ENCODE measurements around the gene SF3A1. TPM values are rescaled to one million over a fixed set of nuclear protein-coding genes. Genes with fewer than 3 reads are reported as not detected.

SF3A1 gene
- total RNA-seq, 1 experiment from 2014 or later = 230 TPM

DNA sequence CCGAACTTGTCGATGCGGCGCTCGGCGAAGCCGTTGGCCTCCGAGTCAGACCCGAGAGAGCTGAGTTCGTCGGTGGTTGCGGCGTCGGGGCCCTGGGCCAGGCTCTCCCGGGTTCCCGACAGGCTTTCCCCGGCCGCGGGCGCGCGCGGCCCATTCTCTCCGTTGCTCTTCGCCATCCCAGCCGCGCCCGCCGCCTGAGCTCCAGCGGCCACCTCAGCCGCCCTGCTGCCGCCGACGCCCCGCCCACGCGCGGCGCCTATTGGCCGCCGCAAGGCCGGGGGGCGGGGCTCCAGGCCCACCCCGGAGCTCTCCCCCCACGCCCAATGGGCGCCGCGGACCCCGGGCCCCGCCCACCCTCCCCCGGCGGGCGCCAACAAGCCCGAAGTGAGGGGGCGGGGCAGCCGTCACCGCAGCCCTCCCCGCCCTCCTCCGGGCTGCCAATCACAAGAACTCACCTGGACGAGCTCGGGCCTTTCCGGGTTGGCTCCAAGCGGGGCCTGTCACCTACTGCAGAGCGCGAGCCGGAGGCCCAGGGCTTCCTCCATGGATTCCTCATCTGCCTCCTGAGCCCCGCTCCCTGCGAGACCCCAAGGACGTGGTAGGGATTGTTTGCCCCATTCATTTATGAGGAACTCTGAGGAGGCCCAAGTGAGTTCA, 29.9 kb downstream of the SF3A1 start, which contains the start of gene TBC1D10A (continued):
- TF ChIP-seq ELF1 (IDR thresholded peaks at IDR 0.05; ENCODE audit: borderline replicate concordance, low read depth) (peak; percentile 62; the same call in 1 of the 2 replicates), RAD21 (IDR thresholded peaks at IDR 0.05; ENCODE audit: low read depth) (no peak), EZH2 (IDR thresholded peaks at IDR 0.05) (no peak), ZFX (IDR thresholded peaks at IDR 0.05) (peak; percentile 61)
- TF ChIP-seq, protein P1, sequence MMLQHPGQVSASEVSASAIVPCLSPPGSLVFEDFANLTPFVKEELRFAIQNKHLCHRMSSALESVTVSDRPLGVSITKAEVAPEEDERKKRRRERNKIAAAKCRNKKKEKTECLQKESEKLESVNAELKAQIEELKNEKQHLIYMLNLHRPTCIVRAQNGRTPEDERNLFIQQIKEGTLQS (IDR thresholded peaks at IDR 0.05) = no peak

DNA sequence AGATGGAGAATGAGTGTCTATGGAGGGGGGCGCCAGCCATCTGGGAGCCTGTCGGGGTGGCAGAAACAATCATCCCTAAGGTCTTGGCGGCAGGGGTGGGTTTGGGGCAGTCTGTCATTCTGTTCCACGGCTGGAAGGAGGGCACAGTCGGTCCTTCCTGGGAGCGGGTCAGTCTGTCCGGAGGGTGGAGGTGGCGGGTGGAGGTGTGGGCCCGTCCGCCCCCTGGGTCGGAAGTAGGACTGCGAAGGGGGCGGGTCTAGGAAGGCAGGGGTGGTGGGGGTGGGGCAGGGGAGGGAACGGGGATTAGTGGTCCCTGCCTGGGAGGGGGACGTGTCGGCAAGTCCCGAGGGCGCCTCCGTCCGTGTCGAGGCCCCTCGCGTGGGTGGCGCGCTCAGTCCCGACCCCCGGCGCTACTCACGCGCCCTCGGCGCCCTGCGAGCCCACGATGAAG, 30.4 kb downstream of the SF3A1 start:
- Histone ChIP-seq H4K20me1 (ENCODE audit: insufficient read depth) (no peaks in the 10 kb centered on the region), H3K9me2 (ENCODE audit: insufficient read depth) (no peaks in the 10 kb centered on the region), H3K79me2 (ENCODE audit: insufficient read depth, low read length) (peaks cover 4% of the 10 kb centered on the region; the same call in 1 of the 2 replicates), H3K27ac (ENCODE audit: low read depth, low read length) (peak overlapping the region; percentile 64; the same call in 1 of the 2 replicates), H3K36me3 (ENCODE audit: control insufficient read depth in 1 of 2, insufficient read depth in 2 of 2, low read length in 2 of 2) (peaks cover 0 to 5% of the 10 kb centered on the region in 2 experiments; a peak in 1 of 4 replicates), H3K4me1 (ENCODE audit: control insufficient read depth in 1 of 2, insufficient read depth in 2 of 2, low read length in 2 of 2) (peaks cover 26 to 39% of the 10 kb centered on the region in 2 experiments), H3K4me3 (replicated peaks in 1 of 2; ENCODE audit: low read depth in 1 of 2, low read length in 2 of 2) (peak overlapping the region; percentile 69 to 78), H3K9ac (ENCODE audit: low read length) (peak overlapping the region; percentile 67), H3K4me2 (ENCODE audit: low read length) (peak overlapping the region; percentile 93), H3K9me3 (ENCODE audit: control insufficient read depth in 1 of 2, insufficient read depth in 1 of 2, low read depth in 1 of 2, low read length in 2 of 2) (no peaks in the 10 kb centered on the region), H2AFZ (ENCODE audit: low read depth, low read length, poor library complexity, severe bottlenecking) (no peak overlapping the region), H3K27me3 (ENCODE audit: insufficient read depth, low read length) (no peaks in the 10 kb centered on the region)
- TF ChIP-seq CEBPB (IDR thresholded peaks at IDR 0.05; ENCODE audit: low read depth) = no peak
- no peak for TF ChIP-seq JUND (IDR thresholded peaks at IDR 0.05)
- TF ChIP-seq, protein P2, sequence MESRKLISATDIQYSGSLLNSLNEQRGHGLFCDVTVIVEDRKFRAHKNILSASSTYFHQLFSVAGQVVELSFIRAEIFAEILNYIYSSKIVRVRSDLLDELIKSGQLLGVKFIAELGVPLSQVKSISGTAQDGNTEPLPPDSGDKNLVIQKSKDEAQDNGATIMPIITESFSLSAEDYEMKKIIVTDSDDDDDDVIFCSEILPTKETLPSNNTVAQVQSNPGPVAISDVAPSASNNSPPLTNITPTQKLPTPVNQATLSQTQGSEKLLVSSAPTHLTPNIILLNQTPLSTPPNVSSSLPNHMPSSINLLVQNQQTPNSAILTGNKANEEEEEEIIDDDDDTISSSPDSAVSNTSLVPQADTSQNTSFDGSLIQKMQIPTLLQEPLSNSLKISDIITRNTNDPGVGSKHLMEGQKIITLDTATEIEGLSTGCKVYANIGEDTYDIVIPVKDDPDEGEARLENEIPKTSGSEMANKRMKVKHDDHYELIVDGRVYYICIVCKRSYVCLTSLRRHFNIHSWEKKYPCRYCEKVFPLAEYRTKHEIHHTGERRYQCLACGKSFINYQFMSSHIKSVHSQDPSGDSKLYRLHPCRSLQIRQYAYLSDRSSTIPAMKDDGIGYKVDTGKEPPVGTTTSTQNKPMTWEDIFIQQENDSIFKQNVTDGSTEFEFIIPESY (IDR thresholded peaks at IDR 0.05; ENCODE audit: extremely low read depth, insufficient replicate concordance, low read length) = no peak
- TF ChIP-seq SIN3A (IDR thresholded peaks at IDR 0.05; ENCODE audit: low read depth) = no peak
- TF ChIP-seq, protein P3, sequence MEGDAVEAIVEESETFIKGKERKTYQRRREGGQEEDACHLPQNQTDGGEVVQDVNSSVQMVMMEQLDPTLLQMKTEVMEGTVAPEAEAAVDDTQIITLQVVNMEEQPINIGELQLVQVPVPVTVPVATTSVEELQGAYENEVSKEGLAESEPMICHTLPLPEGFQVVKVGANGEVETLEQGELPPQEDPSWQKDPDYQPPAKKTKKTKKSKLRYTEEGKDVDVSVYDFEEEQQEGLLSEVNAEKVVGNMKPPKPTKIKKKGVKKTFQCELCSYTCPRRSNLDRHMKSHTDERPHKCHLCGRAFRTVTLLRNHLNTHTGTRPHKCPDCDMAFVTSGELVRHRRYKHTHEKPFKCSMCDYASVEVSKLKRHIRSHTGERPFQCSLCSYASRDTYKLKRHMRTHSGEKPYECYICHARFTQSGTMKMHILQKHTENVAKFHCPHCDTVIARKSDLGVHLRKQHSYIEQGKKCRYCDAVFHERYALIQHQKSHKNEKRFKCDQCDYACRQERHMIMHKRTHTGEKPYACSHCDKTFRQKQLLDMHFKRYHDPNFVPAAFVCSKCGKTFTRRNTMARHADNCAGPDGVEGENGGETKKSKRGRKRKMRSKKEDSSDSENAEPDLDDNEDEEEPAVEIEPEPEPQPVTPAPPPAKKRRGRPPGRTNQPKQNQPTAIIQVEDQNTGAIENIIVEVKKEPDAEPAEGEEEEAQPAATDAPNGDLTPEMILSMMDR (IDR thresholded peaks at IDR 0.05 in 2 of 3, conservative IDR thresholded peaks at IDR 0.05 in 1 of 3; ENCODE audit: borderline replicate concordance in 1 of 3, insufficient read depth in 1 of 3, low read depth in 2 of 3, low read length in 2 of 3) = no peak
- no peak for TF ChIP-seq EGR1 (IDR thresholded peaks at IDR 0.05; ENCODE audit: low read depth)
- RAD21 ChIA-PET (ENCODE audit: low non-redundant PET in 1 of 2, low total read pairs in 2 of 2, uncharacterized antibody in 2 of 2, unreplicated experiment in 2 of 2) = interaction anchor here (0.9 to 3.4 kb wide), 6 partner anchors 18 to 38 kb away, joined by 3 to 21 read pairs (median 6); partner anchors contain the start of genes CCDC157 (in 1 of the 2) and SF3A1 (in 1 of the 2)
- intact Hi-C loops (cut with micrococcal nuclease) = no loop called here
- ATAC-seq = peak; percentile 56
- DNase-seq (ENCODE audit: low read depth, low spot score) = no peak
- POLR2A ChIA-PET = interaction anchor here (0.7 to 2.1 kb wide), 11 partner anchors 9 to 206 kb away, joined by 3 to 8 read pairs (median 5); partner anchors contain the start of genes CASTOR1, CCDC157 and SF3A1
- CTCF ChIA-PET = interaction anchor here (0.7 to 6.4 kb wide), 6 partner anchors 30 to 237 kb away, joined by 3 to 81 read pairs (median 4); partner anchors contain the start of genes CASTOR1 and RNF215
- BruUV-seq (replicated peaks) = no TSS peak
